Mesendoderm (in vitro differentiated cells): ENCODE results near the gene CD84.

ENCODE experiments used
- DNase-seq: peaks from one replicate; pipeline ENCODE4 v3.0.0; 2013
- H2AK5ac ChIP-seq: 2 replicates; pipeline ENCODE4 v1.6.1; 2013; ENCODE audit warnings: low read length, inconsistent platforms
- H2BK120ac ChIP-seq: 2 replicates; pipeline ENCODE4 v1.6.1; 2013; ENCODE audit warnings: low read depth, mild to moderate bottlenecking, low read length, moderate library complexity, mixed read lengths
- H2BK15ac ChIP-seq: replicated peaks from 2 replicates; pipeline ENCODE4 v1.6.1; 2013; ENCODE audit warnings: low read depth, mild to moderate bottlenecking, moderate library complexity
- H2BK5ac ChIP-seq: 2 replicates; pipeline ENCODE4 v1.6.1; 2013; ENCODE audit warnings: low read length, inconsistent platforms
- H3K18ac ChIP-seq: 2 replicates; pipeline ENCODE4 v1.6.1; 2013; ENCODE audit warnings: mild to moderate bottlenecking, low read length, mixed read lengths
- H3K23ac ChIP-seq: one replicate; pipeline ENCODE4 v1.6.1; 2013; ENCODE audit warnings: low read length
- H3K27ac ChIP-seq: 2 replicates; pipeline ENCODE4 v1.5.1; 2013; ENCODE audit warnings: low read depth, mild to moderate bottlenecking, inconsistent platforms, low read length, moderate library complexity
- H3K27me3 ChIP-seq: 2 replicates; pipeline ENCODE4 v1.6.1; 2013; ENCODE audit warnings: low read length, control low read depth, mild to moderate bottlenecking, inconsistent platforms; ENCODE audit not compliant: insufficient read depth, poor library complexity
- H3K36me3 ChIP-seq: 2 replicates; pipeline ENCODE4 v1.6.1; 2013; ENCODE audit warnings: low read length, inconsistent platforms; ENCODE audit not compliant: control insufficient read depth, insufficient read depth
- H3K4ac ChIP-seq: one replicate; pipeline ENCODE4 v1.6.1; 2013; ENCODE audit warnings: low read depth, mild to moderate bottlenecking, low read length, moderate library complexity
- H3K4me1 ChIP-seq: 2 replicates; pipeline ENCODE4 v1.6.1; 2013; ENCODE audit warnings: low read depth, low read length, inconsistent platforms; ENCODE audit not compliant: control insufficient read depth
- H3K4me2 ChIP-seq: 2 replicates; pipeline ENCODE4 v1.6.1; 2013; ENCODE audit warnings: low read length
- H3K4me3 ChIP-seq: 2 replicates; pipeline ENCODE4 v1.5.1; 2013; ENCODE audit warnings: mild to moderate bottlenecking, low read length
- H3K56ac ChIP-seq: one replicate; pipeline ENCODE4 v1.6.1; 2013; ENCODE audit warnings: low read length
- H3K79me1 ChIP-seq: 2 replicates; pipeline ENCODE4 v1.6.1; 2013; ENCODE audit warnings: low read length, inconsistent platforms
- H3K79me2 ChIP-seq: 2 replicates; pipeline ENCODE4 v1.6.1; 2013; ENCODE audit warnings: mild to moderate bottlenecking, low read length; ENCODE audit not compliant: control insufficient read depth, insufficient read depth
- H3K9ac ChIP-seq: 2 replicates; pipeline ENCODE4 v1.6.1; 2013; ENCODE audit warnings: low read length, inconsistent platforms
- H4K5ac ChIP-seq: one replicate; pipeline ENCODE4 v1.6.1; 2013; ENCODE audit warnings: low read length
- H4K8ac ChIP-seq: one replicate; pipeline ENCODE4 v1.6.1; 2013; ENCODE audit warnings: low read depth, mild to moderate bottlenecking, control low read depth, low read length, moderate library complexity
- WGBS: extraction: QIAGEN DNeasy Blood & Tissue Kit; methylation state at CpG from one replicate; pipeline ENCODE4 v1.1.7; 2013; ENCODE audit warnings: low lambda C conversion rate, missing lambda C conversion rate; ENCODE audit not compliant: insufficient coverage; ENCODE audit errors: extremely low coverage; 5-methylcytosine and 5-hydroxymethylcytosine counted together

CD84 gene

GRCh38 chr1:160550572-160551034 is 28.7 kb downstream of the CD84 start:
- H2BK120ac ChIP-seq, result no peak overlapping the region
- no peak overlapping the region for H3K23ac ChIP-seq
- H2AK5ac ChIP-seq, result peak overlapping the region; percentile 3
- H3K79me1 ChIP-seq, result no peaks in the 10 kb centered on the region
- no peak overlapping the region for H3K4me2 ChIP-seq
- no peak overlapping the region for H3K9ac ChIP-seq
- no peaks in the 10 kb centered on the region for H3K79me2 ChIP-seq
- H3K4me1 ChIP-seq, result no peaks in the 10 kb centered on the region
- no peak overlapping the region for H3K18ac ChIP-seq
- H3K27ac ChIP-seq, result no peak overlapping the region
- H2BK15ac ChIP-seq, result no peak overlapping the region
- H3K56ac ChIP-seq, result peak overlapping the region; percentile 54
- H4K8ac ChIP-seq, result no peak overlapping the region
- DNase-seq, result peak; percentile 65
- WGBS, result no CpG with 5 or more reads among the region's 6 CpGs
- H3K27me3 ChIP-seq, result no peaks in the 10 kb centered on the region
- H2BK5ac ChIP-seq, result no peak overlapping the region
- no peaks in the 10 kb centered on the region for H3K36me3 ChIP-seq
- no peak overlapping the region for H4K5ac ChIP-seq
- H3K4me3 ChIP-seq, result no peak overlapping the region
- H3K4ac ChIP-seq, result no peak overlapping the region

- Histone ChIP-seq H3K79me2 (no peaks in the 10 kb centered on the region), H2AK5ac (no peak overlapping the region), H2BK15ac (no peak overlapping the region), H4K5ac (no peak overlapping the region), H3K56ac (no peak overlapping the region), H3K23ac (no peak overlapping the region), H3K27me3 (no peaks in the 10 kb centered on the region), H3K36me3 (no peaks in the 10 kb centered on the region), H3K4ac (no peak overlapping the region), H2BK120ac (no peak overlapping the region), H3K4me3 (no peak overlapping the region), H3K9ac (no peak overlapping the region), H3K18ac (no peak overlapping the region), H4K8ac (no peak overlapping the region), H2BK5ac (no peak overlapping the region), H3K79me1 (no peaks in the 10 kb centered on the region), H3K4me2 (no peak overlapping the region), H3K4me1 (no peaks in the 10 kb centered on the region), H3K27ac (no peak overlapping the region)
- no CpG with 5 or more reads among the region's 3 CpGs for WGBS
- DNase-seq, result no peak
Observed at GRCh38 chr1:160549665-160550006, 29.7 kb downstream of the CD84 start.

GRCh38 chr1:160548960-160549664 is 30.2 kb downstream of the CD84 start:
- Histone ChIP-seq H2BK120ac (no peak overlapping the region), H2BK5ac (no peak overlapping the region), H2AK5ac (no peak overlapping the region), H3K9ac (no peak overlapping the region), H3K4me3 (no peak overlapping the region), H4K8ac (no peak overlapping the region), H4K5ac (no peak overlapping the region), H3K79me1 (no peaks in the 10 kb centered on the region), H3K56ac (no peak overlapping the region), H3K27me3 (no peaks in the 10 kb centered on the region), H3K4ac (no peak overlapping the region), H3K36me3 (no peaks in the 10 kb centered on the region), H3K23ac (no peak overlapping the region), H3K4me1 (no peaks in the 10 kb centered on the region), H3K18ac (no peak overlapping the region), H3K79me2 (no peaks in the 10 kb centered on the region), H2BK15ac (no peak overlapping the region), H3K4me2 (no peak overlapping the region), H3K27ac (no peak overlapping the region)
- no peak for DNase-seq
- no CpG with 5 or more reads among the region's 5 CpGs for WGBS

- no peak overlapping the region for H3K4ac ChIP-seq
- H3K9ac ChIP-seq, result no peak overlapping the region
- no CpG with 5 or more reads among the region's 3 CpGs for WGBS
- no peak overlapping the region for H2BK15ac ChIP-seq
- H3K27ac ChIP-seq, result no peak overlapping the region
- H2BK120ac ChIP-seq, result no peak overlapping the region
- no peak overlapping the region for H3K4me2 ChIP-seq
- no peaks in the 10 kb centered on the region for H3K79me1 ChIP-seq
- no peaks in the 10 kb centered on the region for H3K4me1 ChIP-seq
- H3K56ac ChIP-seq, result peak overlapping the region; percentile 10
- no peak overlapping the region for H4K5ac ChIP-seq
- H3K36me3 ChIP-seq, result no peaks in the 10 kb centered on the region
- H3K4me3 ChIP-seq, result no peak overlapping the region
- H2AK5ac ChIP-seq, result no peak overlapping the region
- DNase-seq, result no peak
- no peaks in the 10 kb centered on the region for H3K79me2 ChIP-seq
- no peak overlapping the region for H3K23ac ChIP-seq
- no peak overlapping the region for H4K8ac ChIP-seq
- no peaks in the 10 kb centered on the region for H3K27me3 ChIP-seq
- no peak overlapping the region for H3K18ac ChIP-seq
- no peak overlapping the region for H2BK5ac ChIP-seq
Observed at GRCh38 chr1:160548183-160548582, 31.1 kb downstream of the CD84 start.

GRCh38 chr1:160547422-160547821 is 31.9 kb downstream of the CD84 start:
- Histone ChIP-seq H2BK15ac (no peak overlapping the region), H3K27ac (no peak overlapping the region), H3K4me1 (no peaks in the 10 kb centered on the region), H3K23ac (no peak overlapping the region), H3K56ac (no peak overlapping the region), H4K8ac (no peak overlapping the region), H2AK5ac (no peak overlapping the region), H3K4ac (no peak overlapping the region), H3K79me1 (no peaks in the 10 kb centered on the region), H3K36me3 (no peaks in the 10 kb centered on the region), H2BK5ac (no peak overlapping the region), H3K4me2 (no peak overlapping the region), H3K79me2 (no peaks in the 10 kb centered on the region), H3K27me3 (no peaks in the 10 kb centered on the region), H2BK120ac (no peak overlapping the region), H4K5ac (no peak overlapping the region), H3K18ac (no peak overlapping the region), H3K9ac (no peak overlapping the region), H3K4me3 (no peak overlapping the region)
- no CpG with 5 or more reads among the region's 4 CpGs for WGBS
- DNase-seq, result no peak

- no CpG with 5 or more reads among the region's 2 CpGs for WGBS
Observed at GRCh38 chr1:160546942-160547341, 32.4 kb downstream of the CD84 start.

More at GRCh38 chr1:160546942-160547341, 32.4 kb downstream of the CD84 start:
- H2BK15ac ChIP-seq, result no peak overlapping the region
- H3K4me1 ChIP-seq, result no peaks in the 10 kb centered on the region
- H3K4me2 ChIP-seq, result no peak overlapping the region
- H2BK5ac ChIP-seq, result no peak overlapping the region
- DNase-seq, result no peak
- no peak overlapping the region for H3K18ac ChIP-seq
- H4K5ac ChIP-seq, result no peak overlapping the region
- no peak overlapping the region for H3K27ac ChIP-seq
- H3K79me2 ChIP-seq, result no peaks in the 10 kb centered on the region
- H3K23ac ChIP-seq, result no peak overlapping the region
- H4K8ac ChIP-seq, result no peak overlapping the region
- H3K4ac ChIP-seq, result no peak overlapping the region
- H3K79me1 ChIP-seq, result no peaks in the 10 kb centered on the region
- no peak overlapping the region for H2BK120ac ChIP-seq
- H3K27me3 ChIP-seq, result no peaks in the 10 kb centered on the region
- no peak overlapping the region for H3K4me3 ChIP-seq
- H3K9ac ChIP-seq, result no peak overlapping the region
- no peak overlapping the region for H3K56ac ChIP-seq
- H3K36me3 ChIP-seq, result no peaks in the 10 kb centered on the region
- no peak overlapping the region for H2AK5ac ChIP-seq
